HEK293T (cell line): Measurements from ENCODE around the gene PCED1B.
"Not testable (repeated sequence)": the region's sequence is repeated elsewhere in the genome, so short reads cannot be mapped to it uniquely, and the experiment has no call there.

Experiments used
- CTCF ChIA-PET: fragments of 350-600 bp; formaldehyde crosslinking; extraction: SDS; loops from one replicate; lab custom pipeline; 2021; ENCODE audit warnings: antibody characterized with exemption, inconsistent platforms; lab: Yijun Ruan, JAX
- POLR2A ChIA-PET: fragments of 350-600 bp; formaldehyde crosslinking; extraction: SDS; loops from one replicate; lab custom pipeline; 2020; ENCODE audit warnings: antibody characterized with exemption, inconsistent platforms; lab: Yijun Ruan, JAX
- DNase-seq: peaks from one replicate; pipeline ENCODE4 v3.0.0; 2012; ENCODE audit warnings: mixed read lengths; ENCODE audit errors: extremely low spot score
- ARNT ChIP-seq: fragments of 450-650 bp; IDR thresholded peaks from 2 replicates; pipeline ENCODE4 v1.6.1; 2017; ENCODE audit warnings: mild to moderate bottlenecking
- BHLHE40 ChIP-seq: fragments of 450-650 bp; IDR thresholded peaks from 2 replicates; pipeline ENCODE4 v1.6.1; 2016; ENCODE audit warnings: mild to moderate bottlenecking, moderate library complexity, borderline replicate concordance
- CTBP1 ChIP-seq: fragments of 450-650 bp; IDR thresholded peaks from 2 replicates; pipeline ENCODE4 v1.6.1; 2016; ENCODE audit warnings: borderline replicate concordance
- ELF4 ChIP-seq: fragments of 450-650 bp; IDR thresholded peaks from 2 replicates; pipeline ENCODE4 v1.6.1; 2017; ENCODE audit warnings: antibody characterized with exemption
- FOXA1 ChIP-seq: fragments of 450-650 bp; IDR thresholded peaks from 2 replicates; pipeline ENCODE4 v1.6.1; 2016; ENCODE audit warnings: mild to moderate bottlenecking
- FOXK2 ChIP-seq: fragments of 450-650 bp; IDR thresholded peaks from 2 replicates; pipeline ENCODE4 v1.6.1; 2016; ENCODE audit warnings: mild to moderate bottlenecking
- FOXM1 ChIP-seq: fragments of 450-650 bp; IDR thresholded peaks from 2 replicates; pipeline ENCODE4 v1.6.1; 2017; ENCODE audit warnings: mild to moderate bottlenecking, borderline replicate concordance
- HDGF ChIP-seq: fragments of 450-650 bp; IDR thresholded peaks from 2 replicates; pipeline ENCODE4 v1.6.1; 2017; ENCODE audit warnings: antibody characterized with exemption, borderline replicate concordance
- L3MBTL2 ChIP-seq: fragments of 450-650 bp; conservative IDR thresholded peaks from 2 replicates; pipeline ENCODE4 v1.6.1; 2016; ENCODE audit warnings: mild to moderate bottlenecking
- LEF1 ChIP-seq: fragments of 450-650 bp; IDR thresholded peaks from 2 replicates; pipeline ENCODE4 v1.6.1; 2017; ENCODE audit warnings: mild to moderate bottlenecking, borderline replicate concordance
- NFRKB ChIP-seq: fragments of 450-650 bp; IDR thresholded peaks from 2 replicates; pipeline ENCODE4 v1.6.1; 2016; ENCODE audit warnings: mild to moderate bottlenecking, moderate library complexity
- SP1 ChIP-seq: fragments of 450-650 bp; IDR thresholded peaks from 2 replicates; pipeline ENCODE4 v1.6.1; 2017
- SUZ12 ChIP-seq: fragments of 450-650 bp; IDR thresholded peaks from 2 replicates; pipeline ENCODE4 v1.6.1; 2016; ENCODE audit warnings: mild to moderate bottlenecking
- TARDBP ChIP-seq: fragments of 450-650 bp; IDR thresholded peaks from 2 replicates; pipeline ENCODE4 v1.6.1; 2016
- ZNF384 ChIP-seq: fragments of 450-650 bp; IDR thresholded peaks from 2 replicates; pipeline ENCODE4 v1.6.1; 2016
- TF ChIP-seq, protein P1 (sequence below): fragments of 450-650 bp; IDR thresholded peaks from 2 replicates; pipeline ENCODE4 v1.6.1; 2016

Gene PCED1B

GRCh38 chr12:47192051-47192450 lies 112.6 kb downstream of the PCED1B start:
- CTCF ChIA-PET = no interaction called here
- no peak for DNase-seq
- no peak for TF ChIP-seq BHLHE40
- no peak for TF ChIP-seq ELF4
- no peak for TF ChIP-seq FOXM1
- TF ChIP-seq NFRKB = no peak
- no peak for TF ChIP-seq ARNT
- TF ChIP-seq TARDBP = no peak
- POLR2A ChIA-PET = no interaction called here

DNA sequence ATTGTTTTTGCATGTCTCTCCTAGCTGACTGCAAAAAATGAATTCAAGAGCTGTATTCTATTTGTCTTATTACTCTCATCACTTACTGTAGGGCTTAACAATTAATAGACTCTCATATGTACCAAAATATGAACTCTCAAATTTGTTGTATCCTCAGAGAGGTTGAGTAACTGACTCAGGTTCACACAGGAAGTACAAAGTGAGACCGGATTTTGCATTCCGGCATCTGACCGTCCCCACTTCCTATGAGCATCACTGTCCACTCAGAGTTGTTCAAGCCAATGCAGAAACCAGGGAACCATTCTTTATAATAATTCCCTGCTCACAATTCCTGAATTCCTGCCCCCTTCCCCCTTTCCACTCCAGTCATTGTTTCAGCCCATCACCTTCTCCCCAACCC lies 113.6 kb downstream of the PCED1B start:
- CTCF ChIA-PET = no interaction called here
- POLR2A ChIA-PET = no interaction called here
- TF ChIP-seq HDGF (no peak), SP1 (no peak), TARDBP (no peak), BHLHE40 (no peak), L3MBTL2 (no peak), ARNT (no peak)
- DNase-seq = no peak

DNA sequence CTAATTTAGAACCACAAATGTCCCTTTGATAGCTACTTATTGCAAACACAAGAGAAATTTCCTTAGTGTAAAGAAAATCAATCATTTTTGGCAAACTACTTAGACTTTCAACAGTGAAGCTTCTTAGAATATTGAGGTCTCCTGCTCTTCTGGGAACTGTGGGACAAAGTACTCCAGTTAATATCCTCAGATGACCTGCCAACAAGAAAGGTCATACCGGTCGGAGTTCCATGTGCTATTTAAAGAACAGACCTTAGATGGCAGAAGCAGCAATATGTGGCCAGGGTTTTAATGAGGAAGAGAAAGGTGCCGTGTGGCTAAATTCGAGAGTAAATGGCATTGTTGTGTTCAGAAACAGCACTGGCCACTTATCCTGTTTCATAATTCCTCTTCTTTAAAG lies 115.1 kb downstream of the PCED1B start:
- no peak for DNase-seq

GRCh38 chr12:47200446-47200845 lies 121.0 kb downstream of the PCED1B start:
- TF ChIP-seq ELF4 (no peak), TARDBP (no peak), SP1 (no peak), HDGF (no peak), BHLHE40 (no peak), FOXM1 (no peak), FOXA1 (no peak), SUZ12 (no peak)
- TF ChIP-seq, protein P1, sequence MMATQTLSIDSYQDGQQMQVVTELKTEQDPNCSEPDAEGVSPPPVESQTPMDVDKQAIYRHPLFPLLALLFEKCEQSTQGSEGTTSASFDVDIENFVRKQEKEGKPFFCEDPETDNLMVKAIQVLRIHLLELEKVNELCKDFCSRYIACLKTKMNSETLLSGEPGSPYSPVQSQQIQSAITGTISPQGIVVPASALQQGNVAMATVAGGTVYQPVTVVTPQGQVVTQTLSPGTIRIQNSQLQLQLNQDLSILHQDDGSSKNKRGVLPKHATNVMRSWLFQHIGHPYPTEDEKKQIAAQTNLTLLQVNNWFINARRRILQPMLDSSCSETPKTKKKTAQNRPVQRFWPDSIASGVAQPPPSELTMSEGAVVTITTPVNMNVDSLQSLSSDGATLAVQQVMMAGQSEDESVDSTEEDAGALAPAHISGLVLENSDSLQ = no peak
- DNase-seq = no peak
- POLR2A ChIA-PET = no interaction called here
- CTCF ChIA-PET = no interaction called here

More for the DNA sequence above, 115.1 kb downstream of the PCED1B start:
- CTCF ChIA-PET = no interaction called here
- TF ChIP-seq HDGF = no peak
- TF ChIP-seq SP1 = no peak
- TF ChIP-seq FOXA1 = no peak
- no peak for TF ChIP-seq FOXM1
- no peak for TF ChIP-seq NFRKB
- TF ChIP-seq SUZ12 = no peak
- TF ChIP-seq ARNT = no peak
- TF ChIP-seq CTBP1 = no peak
- TF ChIP-seq L3MBTL2 = no peak
- TF ChIP-seq LEF1 = no peak
- no peak for TF ChIP-seq ZNF384
- POLR2A ChIA-PET = no interaction called here

- POLR2A ChIA-PET, CTCF ChIA-PET, DNase-seq: not testable (repeated sequence)
These were observed 121.8 kb downstream of the PCED1B start for GRCh38 chr12:47201190-47201589.

DNA sequence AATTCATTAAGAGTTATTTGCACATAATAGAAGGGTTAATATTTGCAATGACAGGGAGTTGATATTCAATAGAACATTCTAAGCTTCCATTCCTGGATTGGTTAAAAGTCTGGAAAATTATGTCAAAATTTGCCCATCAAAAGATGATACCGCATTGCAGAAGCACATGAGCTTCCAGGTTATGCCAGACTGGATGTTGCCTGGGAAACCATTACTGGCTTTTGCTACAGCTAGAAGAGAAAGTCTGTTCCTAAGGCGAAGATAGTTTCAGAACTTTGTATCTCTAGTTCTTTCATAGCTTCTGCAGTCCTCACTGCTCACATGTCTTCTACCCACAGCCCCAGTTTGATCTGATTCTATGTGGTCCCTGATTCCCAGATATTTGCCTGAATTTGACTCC lies 122.8 kb downstream of the PCED1B start:
- CTCF ChIA-PET = no interaction called here

GRCh38 chr12:47205532-47206449 lies 126.4 kb downstream of the PCED1B start:
- POLR2A ChIA-PET = no interaction called here
- no peak for DNase-seq
- TF ChIP-seq ARNT (no peak), FOXK2 (no peak), FOXA1 (no peak), ELF4 (no peak), LEF1 (no peak), SP1 (no peak), BHLHE40 (no peak), FOXM1 (no peak), HDGF (no peak), TARDBP (no peak), NFRKB (no peak), SUZ12 (no peak)
- TF ChIP-seq, protein P1 = no peak
- CTCF ChIA-PET = no interaction called here

More for the DNA sequence above, 122.8 kb downstream of the PCED1B start:
- no peak for DNase-seq
- POLR2A ChIA-PET = no interaction called here
- TF ChIP-seq TARDBP (no peak), ZNF384 (no peak), ARNT (no peak), FOXA1 (no peak), FOXK2 (no peak), ELF4 (no peak), FOXM1 (no peak), HDGF (no peak), L3MBTL2 (no peak), BHLHE40 (no peak), SUZ12 (no peak), CTBP1 (no peak), LEF1 (no peak), NFRKB (no peak), SP1 (no peak)
- TF ChIP-seq, protein P1 = no peak
